PC-9 (cell line): ENCODE data around the gene IST1. TPM values are rescaled to one million over a fixed set of nuclear protein-coding genes. Genes with fewer than 3 reads are reported as not detected.

Experiments
- BruUV-seq: library from RNA; stranded (reverse); fragments of 400-500 nt; replicated peaks from 2 replicates; lab custom pipeline; 2021; lab: Mats Ljungman, UMichigan
- CTCF ChIA-PET: fragments of 300-600 bp; sonication (Branson Sonifier 250); formaldehyde crosslinking; loops from one replicate; lab custom pipeline; 2022; ENCODE audit warnings: antibody characterized with exemption; lab: Charles Lee
- POLR2A ChIA-PET: fragments of 300-600 bp; sonication (Branson Sonifier 250); formaldehyde crosslinking; loops from one replicate; lab custom pipeline; 2022; ENCODE audit warnings: antibody characterized with exemption; ENCODE audit not compliant: unreplicated experiment; lab: Charles Lee
- DNase-seq, 2 experiments: peaks; one replicate each; pipeline versions ENCODE4 v3.0.0 to v3.0.0-alpha.2; 2015 to 2022; ENCODE audit warnings: mixed read lengths in 1 of 2
- H2AFZ ChIP-seq: fragments of 200-600 bp; sonication (generic); 2 replicates; pipeline ENCODE4 v1.8.1; 2017; ENCODE audit warnings: antibody characterized with exemption
- H3F3A ChIP-seq: fragments of 200-600 bp; sonication (generic); 2 replicates; pipeline ENCODE4 v1.8.1; 2017; ENCODE audit warnings: antibody characterized with exemption, mild to moderate bottlenecking, low read depth; ENCODE audit not compliant: insufficient read depth
- H3K27ac ChIP-seq: fragments of 200-600 bp; sonication (generic); 2 replicates; pipeline ENCODE4 v1.6.1; 2016; ENCODE audit warnings: mixed run types
- H3K27me3 ChIP-seq: fragments of 200-600 bp; sonication (generic); 2 replicates; pipeline ENCODE4 v1.6.1; 2016; ENCODE audit warnings: low read depth, mixed run types; ENCODE audit not compliant: insufficient read depth
- H3K36me3 ChIP-seq: fragments of 200-600 bp; sonication (generic); 2 replicates; pipeline ENCODE4 v1.6.1; 2016; ENCODE audit warnings: low read depth, mixed run types
- H3K4me1 ChIP-seq: fragments of 200-600 bp; sonication (generic); replicated peaks from 2 replicates; pipeline ENCODE4 v1.6.1; 2016; ENCODE audit warnings: mixed run types; ENCODE audit not compliant: insufficient read depth
- H3K4me2 ChIP-seq: fragments of 200-600 bp; sonication (generic); 2 replicates; pipeline ENCODE4 v1.6.1; 2017; ENCODE audit warnings: mixed run types
- H3K4me3 ChIP-seq: fragments of 200-600 bp; sonication (generic); 2 replicates; pipeline ENCODE4 v1.6.1; 2016; ENCODE audit warnings: mixed run types
- H3K79me2 ChIP-seq: fragments of 200-600 bp; sonication (generic); 2 replicates; pipeline ENCODE4 v1.6.1; 2017; ENCODE audit warnings: low read depth, mixed run types
- H3K9me2 ChIP-seq: fragments of 200-600 bp; sonication (generic); 2 replicates; pipeline ENCODE4 v1.8.1; 2017; ENCODE audit warnings: mild to moderate bottlenecking; ENCODE audit not compliant: insufficient read depth
- H3K9me3 ChIP-seq: fragments of 200-600 bp; sonication (generic); 2 replicates; pipeline ENCODE4 v1.8.1; 2016; ENCODE audit warnings: low read depth; ENCODE audit not compliant: insufficient read depth
- H4K20me1 ChIP-seq: fragments of 200-600 bp; sonication (generic); 2 replicates; pipeline ENCODE4 v1.8.1; 2017; ENCODE audit not compliant: insufficient read depth
- CTCF ChIP-seq: fragments of 200-600 bp; sonication (generic); conservative IDR thresholded peaks from 2 replicates; pipeline ENCODE4 v1.6.1; 2017; ENCODE audit warnings: mixed run types, antibody characterized with exemption, mild to moderate bottlenecking, moderate library complexity
- EZH2 ChIP-seq: fragments of 200-600 bp; sonication (generic); IDR thresholded peaks from 2 replicates; pipeline ENCODE4 v1.8.0; 2017; ENCODE audit warnings: antibody characterized with exemption, low read depth
- intact Hi-C: fragments of 100-400 bp; cut with micrococcal nuclease; formaldehyde crosslinking; loops from one replicate; pipeline ENCODE4 v1.10.0; 2022; ENCODE audit not compliant: unreplicated experiment
- total RNA-seq: library from RNA; stranded (reverse); gene quantifications from 2 replicates; pipeline ENCODE4 v1.2.3, GENCODE V29; 2021

IST1 gene
- total RNA-seq, 1 experiment from 2014 or later: 177 TPM

- no TSS peak for BruUV-seq
- Histone ChIP-seq H3K9me2 (no peaks in the 10 kb centered on the region), H3K4me2 (peak overlapping the region; percentile 36; the same call in 1 of the 2 replicates), H3K36me3 (peaks cover 39% of the 10 kb centered on the region), H3K27ac (0 out of 2 replicates have a peak overlapping the region, but pooled peaks have one; percentile 47), H4K20me1 (peaks cover 48% of the 10 kb centered on the region), H3K4me3 (no peak overlapping the region), H3F3A (peaks cover 30% of the 10 kb centered on the region), H2AFZ (no peak overlapping the region), H3K27me3 (no peaks in the 10 kb centered on the region), H3K4me1 (peaks cover 22% of the 10 kb centered on the region), H3K9me3 (no peaks in the 10 kb centered on the region), H3K79me2 (peaks cover 24% of the 10 kb centered on the region)
- POLR2A ChIA-PET: no interaction called here
- TF ChIP-seq CTCF: no peak
- no peak for TF ChIP-seq EZH2
- CTCF ChIA-PET: no interaction called here
- DNase-seq: peak; percentile 56 to 71
- intact Hi-C loops: no loop called here
These were observed 32.1 kb downstream of the IST1 start for GRCh38 chr16:71927383-71927782.

- Histone ChIP-seq H3K4me1 (peaks cover 22% of the 10 kb centered on the region), H3K4me2 (0 out of 2 replicates have a peak overlapping the region, but pooled peaks have one; percentile 36), H3K36me3 (peaks cover 36% of the 10 kb centered on the region), H3K79me2 (peaks cover 24% of the 10 kb centered on the region), H3K9me3 (no peaks in the 10 kb centered on the region), H2AFZ (no peak overlapping the region), H3K4me3 (no peak overlapping the region), H3K27me3 (no peaks in the 10 kb centered on the region), H4K20me1 (peaks cover 48% of the 10 kb centered on the region), H3K27ac (no peak overlapping the region), H3K9me2 (no peaks in the 10 kb centered on the region), H3F3A (peaks cover 30% of the 10 kb centered on the region)
- POLR2A ChIA-PET: no interaction called here
- CTCF ChIA-PET: no interaction called here
- intact Hi-C loops: no loop called here
- BruUV-seq: no TSS peak
- no peak for DNase-seq
- TF ChIP-seq EZH2 (no peak), CTCF (no peak)
These were observed 32.5 kb downstream of the IST1 start for GRCh38 chr16:71927787-71928186.

- intact Hi-C loops: no loop called here
- CTCF ChIA-PET: no interaction called here
- H3F3A ChIP-seq: peaks cover 30% of the 10 kb centered on the region
These were observed 33.7 kb downstream of the IST1 start for GRCh38 chr16:71929048-71929447.

More at GRCh38 chr16:71929048-71929447, 33.7 kb downstream of the IST1 start:
- no peak overlapping the region for H3K4me2 ChIP-seq
- peaks cover 22% of the 10 kb centered on the region for H3K4me1 ChIP-seq
- no peaks in the 10 kb centered on the region for H3K9me3 ChIP-seq
- H3K27me3 ChIP-seq: no peaks in the 10 kb centered on the region
- peaks cover 32% of the 10 kb centered on the region for H3K36me3 ChIP-seq
- peaks cover 57% of the 10 kb centered on the region for H4K20me1 ChIP-seq
- H3K4me3 ChIP-seq: no peak overlapping the region
- H3K9me2 ChIP-seq: no peaks in the 10 kb centered on the region
- H2AFZ ChIP-seq: no peak overlapping the region
- POLR2A ChIA-PET: no interaction called here
- H3K27ac ChIP-seq: no peak overlapping the region
- no peak for DNase-seq
- H3K79me2 ChIP-seq: peaks cover 24% of the 10 kb centered on the region
- TF ChIP-seq EZH2 (no peak), CTCF (no peak)
- no TSS peak for BruUV-seq
